Measurements from ENCODE around the gene PTPRN2.
A peak's percentile ranks its signal among the peaks of the same experiment; 100 is the strongest.
"Not testable (repeated sequence)": the region's sequence is repeated elsewhere in the genome, so short reads cannot be mapped to it uniquely, and the experiment has no call there.

PTPRN2 gene

DNA sequence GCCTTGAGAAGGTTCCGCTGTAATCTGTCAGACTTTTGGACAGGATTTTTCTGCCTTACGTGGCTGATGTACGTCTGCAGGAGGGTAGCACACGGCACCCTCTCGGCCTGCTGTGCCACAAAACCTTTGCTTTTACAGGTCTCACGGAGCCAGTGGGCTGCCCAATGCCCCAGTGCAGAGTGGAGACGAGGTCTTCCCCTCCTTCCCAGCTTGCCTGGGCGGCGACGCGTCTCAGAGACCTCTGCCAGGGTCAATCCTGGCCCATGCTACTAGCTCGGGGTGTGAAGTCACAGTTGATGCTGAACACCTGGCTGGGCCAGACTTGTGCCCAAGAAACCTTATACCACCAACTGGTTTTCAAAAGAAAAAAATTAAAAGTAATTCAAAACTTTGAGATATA, 724.4 kb downstream of the PTPRN2 start:
- DNase-seq: no peak

GRCh38 chr7:157862731-157863130, 724.9 kb downstream of the PTPRN2 start:
- DNase-seq: no peak

DNA sequence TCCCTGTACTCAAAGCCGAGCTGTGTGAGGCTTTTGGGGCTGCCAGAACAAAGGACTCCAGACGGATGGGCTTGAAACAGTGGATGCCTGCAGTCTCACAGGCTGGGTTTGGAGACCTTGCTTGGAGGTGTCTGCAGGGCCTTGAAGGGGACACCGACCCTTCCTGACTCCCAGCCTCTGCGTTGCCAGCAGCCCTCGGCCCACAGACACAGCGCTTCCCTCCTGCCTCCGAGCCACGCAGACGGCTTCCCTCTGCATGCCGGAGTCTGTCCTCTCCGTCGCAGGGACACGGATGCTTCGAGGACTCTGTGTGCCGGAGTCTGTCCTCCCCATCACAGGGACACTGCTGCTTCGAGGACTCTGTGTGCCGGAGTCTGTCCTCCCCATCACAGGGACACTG, 726.1 kb downstream of the PTPRN2 start:
- no peak for DNase-seq

DNA sequence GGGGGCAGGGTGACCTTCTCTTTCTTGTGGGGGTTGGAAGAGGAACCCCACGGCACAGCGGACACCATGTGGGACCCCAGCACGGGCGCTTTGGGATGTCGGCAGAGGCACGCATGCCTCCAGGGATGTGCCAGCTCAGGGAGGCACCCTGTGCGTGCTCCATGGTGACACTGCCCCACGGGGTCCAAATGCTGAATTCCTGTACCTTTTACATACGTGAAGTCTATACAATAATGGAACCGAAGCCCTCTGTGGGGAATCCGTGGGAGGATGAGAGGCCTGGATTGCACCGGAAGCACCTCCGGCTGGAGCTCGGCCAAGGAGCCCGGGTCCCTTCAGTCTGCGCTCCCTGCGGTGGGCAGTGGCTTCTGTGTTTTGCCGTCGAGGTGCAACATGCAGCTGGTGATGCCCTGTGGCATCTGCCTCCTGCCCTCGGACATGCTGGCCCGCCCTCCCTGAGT, 726.6 kb downstream of the PTPRN2 start:
- no peak for DNase-seq

- no peak for DNase-seq
Measured at GRCh38 chr7:157860406-157860805, 727.2 kb downstream of the PTPRN2 start.

- no peak for DNase-seq
Measured at GRCh38 chr7:157859915-157860314, 727.7 kb downstream of the PTPRN2 start.

DNA sequence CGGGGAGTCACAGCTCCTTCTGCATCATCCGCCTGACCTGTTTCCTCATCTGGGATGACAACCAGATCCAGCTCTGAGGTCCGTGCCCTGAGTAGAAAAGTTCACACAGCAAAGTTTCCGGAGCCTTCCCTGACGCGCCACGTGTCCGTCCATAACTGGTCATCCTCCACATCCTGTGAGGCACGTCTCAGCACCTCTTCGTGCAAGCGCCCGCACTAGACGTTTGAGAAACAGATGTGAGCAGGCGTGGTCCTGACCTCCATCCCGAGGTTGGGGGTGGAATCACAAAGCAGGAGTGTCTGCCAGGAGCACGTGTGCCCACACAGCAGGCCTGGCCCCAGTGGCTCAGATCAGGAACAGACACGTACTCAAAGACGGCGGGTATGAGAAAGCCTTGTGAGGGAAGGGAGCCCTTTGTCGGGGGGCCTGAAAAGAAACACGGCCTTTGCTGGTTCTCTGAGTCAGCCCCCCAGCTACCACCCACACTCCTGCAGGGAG, 730.0 kb downstream of the PTPRN2 start:
- DNase-seq: no peak

GRCh38 chr7:157856873-157857577, 730.6 kb downstream of the PTPRN2 start:
- no peak for DNase-seq

DNA sequence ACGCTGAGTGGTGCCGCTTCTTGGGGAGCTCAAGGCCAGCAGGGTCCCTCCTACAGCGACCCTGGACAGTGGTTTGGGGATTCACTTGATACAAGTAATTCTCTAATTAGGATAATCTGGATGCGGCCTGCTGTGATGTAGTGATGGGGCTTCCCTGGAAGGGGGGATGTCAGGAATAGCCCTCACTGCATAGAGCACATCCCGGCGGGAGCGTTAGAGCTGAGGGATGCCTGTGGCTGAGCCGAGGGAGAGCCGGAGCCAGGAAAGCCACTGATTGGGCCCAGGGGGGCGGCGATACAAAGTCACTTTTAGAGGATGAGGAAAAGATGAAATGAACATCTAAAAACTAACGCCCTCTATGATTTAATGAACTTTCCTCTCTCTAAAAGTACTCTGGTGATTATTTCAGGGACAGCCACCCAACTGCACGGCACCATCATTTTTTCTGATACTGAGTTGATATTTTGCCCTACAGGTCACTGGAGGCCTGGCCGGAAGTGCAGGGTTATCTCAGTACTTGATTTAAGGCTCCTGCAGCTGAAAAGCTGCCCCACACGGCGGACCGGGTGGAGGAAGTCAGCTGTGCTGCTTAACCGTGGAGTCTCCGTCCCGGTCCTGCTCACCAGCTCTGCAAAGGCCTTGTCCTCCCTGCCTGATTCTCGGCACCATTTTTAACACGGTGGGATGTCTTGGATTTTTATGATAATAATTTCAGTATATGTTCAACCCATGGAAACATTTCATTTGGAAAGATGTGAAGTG, 732.0 kb downstream of the PTPRN2 start:
- no peak for DNase-seq

GRCh38 chr7:157855016-157855415, 732.6 kb downstream of the PTPRN2 start:
- DNase-seq: no peak

- DNase-seq: no peak
Measured at GRCh38 chr7:157854066-157854891, 733.3 kb downstream of the PTPRN2 start.

GRCh38 chr7:157853789-157854065, 733.9 kb downstream of the PTPRN2 start:
- no peak for DNase-seq

DNA sequence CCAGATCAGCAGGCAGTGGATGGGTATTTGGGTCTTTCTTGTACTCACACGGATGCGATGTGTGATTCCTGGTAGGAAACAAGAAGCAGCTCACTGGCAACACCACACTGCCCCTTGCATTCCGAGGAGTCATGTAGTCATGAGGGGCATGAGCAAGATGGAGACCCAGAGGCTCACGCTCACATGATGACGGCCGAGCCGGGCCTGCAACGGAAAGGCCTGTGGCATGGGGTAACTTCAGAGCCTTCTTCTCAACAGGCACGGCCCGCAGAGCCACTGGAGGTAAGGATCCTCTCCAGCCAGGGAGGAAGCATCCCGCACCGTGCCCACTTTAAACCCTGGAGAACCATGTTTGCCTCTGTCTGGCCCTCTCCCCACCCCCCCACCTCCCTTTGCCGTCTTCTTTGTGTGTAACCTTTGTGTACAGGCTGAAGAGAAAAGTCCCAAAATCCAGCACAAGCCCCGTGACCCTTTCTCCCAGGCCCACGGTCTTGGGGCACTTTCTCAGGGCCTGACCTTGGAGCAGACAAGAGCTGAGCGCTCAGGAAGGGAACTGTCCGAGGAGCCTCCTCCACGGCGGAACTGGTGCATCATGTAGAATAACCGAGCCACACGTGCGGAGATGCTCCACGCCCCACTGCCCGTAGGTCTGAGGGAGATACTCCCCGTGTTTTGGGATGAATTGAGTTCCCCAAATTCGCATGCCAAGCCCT, 734.4 kb downstream of the PTPRN2 start:
- no peak for DNase-seq

DNA sequence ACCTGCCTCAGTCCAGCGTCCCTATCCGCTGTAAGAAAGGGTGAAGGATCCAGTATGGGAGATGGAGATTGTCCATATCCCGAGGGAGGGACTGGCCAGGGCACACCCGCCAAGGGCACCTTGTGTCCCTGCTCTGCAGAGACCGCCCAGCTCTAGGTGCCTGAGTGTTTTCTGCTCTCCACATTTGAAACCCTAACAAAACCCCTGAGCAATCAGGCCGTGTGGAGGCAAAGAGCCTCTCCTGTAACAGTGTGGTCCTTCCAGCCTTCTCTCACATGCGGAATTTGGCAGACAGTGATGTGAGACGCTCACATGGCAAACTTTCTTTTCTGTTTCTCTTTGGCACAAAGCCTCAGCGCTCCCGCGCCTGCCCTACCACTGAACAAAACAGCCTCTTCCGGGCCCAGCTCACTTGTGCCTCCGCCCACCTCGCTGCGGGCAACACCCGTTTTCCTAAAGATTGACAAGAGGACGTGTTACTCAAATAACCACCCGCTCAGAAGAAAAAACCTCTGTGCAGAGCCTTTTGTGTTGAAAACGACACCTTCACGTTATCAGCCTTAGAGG, 736.0 kb downstream of the PTPRN2 start:
- DNase-seq: peak; percentile 65

- no peak for DNase-seq
Measured at GRCh38 chr7:157850481-157851444, 736.9 kb downstream of the PTPRN2 start.

DNA sequence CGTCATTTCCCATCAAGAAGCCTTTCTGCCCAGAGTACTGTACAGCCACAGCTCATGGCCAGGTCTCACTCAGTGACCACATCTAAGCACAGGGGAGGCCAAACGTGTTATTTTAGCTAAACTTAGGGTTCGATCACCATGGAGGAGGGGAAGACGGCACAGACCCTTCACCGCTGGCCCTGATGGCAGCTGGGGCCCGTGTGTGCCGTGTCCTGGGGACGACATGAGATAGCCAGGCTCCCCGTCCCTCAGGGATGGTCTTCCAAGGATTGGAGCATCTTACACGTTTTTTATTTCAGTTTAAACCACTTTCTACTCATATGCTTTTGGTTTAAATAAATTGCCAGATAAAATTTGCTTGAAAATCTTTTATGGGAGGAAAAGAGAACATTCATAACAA, 737.9 kb downstream of the PTPRN2 start:
- DNase-seq: no peak

- DNase-seq: no peak
Measured at GRCh38 chr7:157849341-157849596, 738.4 kb downstream of the PTPRN2 start.

DNA sequence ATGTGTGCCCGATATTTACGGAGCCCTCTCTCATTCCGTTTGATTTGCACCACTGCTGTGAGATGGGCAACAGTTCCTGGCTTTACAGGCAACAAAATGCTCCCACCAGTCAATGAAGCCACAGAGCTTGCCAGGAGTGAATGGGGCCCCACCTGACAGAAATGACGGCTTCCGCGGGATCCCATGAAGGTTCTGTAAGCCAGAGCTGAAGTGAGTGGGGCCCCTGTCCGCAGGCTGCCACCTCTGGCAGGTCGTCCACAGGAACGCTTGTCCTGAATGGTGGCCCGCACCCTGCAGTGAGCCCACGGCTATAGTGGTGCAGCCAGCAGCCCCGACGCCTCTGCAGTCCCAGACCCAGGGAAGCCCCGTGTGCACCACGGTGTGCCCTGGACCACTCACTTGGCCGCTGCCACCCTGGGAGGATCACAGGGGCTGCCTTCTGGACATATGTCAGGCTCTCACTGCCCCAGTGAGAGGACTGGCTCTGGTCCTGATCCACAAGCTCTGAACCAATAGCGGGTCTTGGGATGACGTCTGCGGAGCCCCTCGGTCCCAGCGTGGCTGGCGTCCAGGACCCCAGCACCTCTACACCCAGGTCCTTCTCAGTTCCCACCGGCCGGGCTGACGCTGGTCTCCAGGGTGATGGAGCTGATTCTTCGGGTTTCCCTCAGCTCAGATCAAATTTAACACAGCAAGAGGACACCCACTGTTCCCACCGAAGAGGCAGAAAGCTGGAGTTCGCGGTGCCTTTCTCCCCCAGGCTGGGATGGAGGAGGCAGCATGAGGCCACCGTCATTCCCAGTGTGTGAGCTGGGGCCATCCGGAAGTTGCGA, 738.9 kb downstream of the PTPRN2 start:
- DNase-seq: no peak

- DNase-seq: not testable (repeated sequence)
Measured at GRCh38 chr7:157847756-157848487, 739.7 kb downstream of the PTPRN2 start.

- not testable (repeated sequence) for DNase-seq
Measured at GRCh38 chr7:157846746-157847145, 740.9 kb downstream of the PTPRN2 start.
